Measurements from ENCODE around the gene MERTK. TPM values are rescaled to one million over a fixed set of nuclear protein-coding genes. Genes with fewer than 3 reads are reported as not detected.

The MERTK gene
- polyA plus RNA-seq, 1 of the 3 experiments (the other 2 are of a cell fraction), result 9.6 TPM

GRCh38 chr2:112034924-112035323, 136.5 kb downstream of the MERTK start:
- Histone ChIP-seq H4K20me1 (ENCODE audit: insufficient read depth) (no peaks in the 10 kb centered on the region; the same call in 1 of the 2 replicates), H3F3A (replicated peaks; ENCODE audit: insufficient read depth) (peaks cover 23% of the 10 kb centered on the region), H3K4me1 (ENCODE audit: control insufficient read depth in 1 of 2, insufficient read depth in 2 of 2, low read depth in 1 of 2, low read length in 1 of 2) (peaks cover 7 to 11% of the 10 kb centered on the region in 2 experiments; a peak in 3 of 4 replicates), H3K9me3 (no peaks in the 10 kb centered on the region), H3K9me2 (no peaks in the 10 kb centered on the region), H3K36me3 (replicated peaks in 1 of 2; ENCODE audit: control insufficient read depth in 1 of 2, insufficient read depth in 2 of 2, low read length in 1 of 2) (no peaks in the 10 kb centered on the region), H3K27me3 (ENCODE audit: insufficient read depth) (no peaks in the 10 kb centered on the region), H3K4me3 (ENCODE audit: low read depth in 2 of 2, low read length in 1 of 2) (no peak overlapping the region), H3K4me2 (no peak overlapping the region), H3K79me2 (ENCODE audit: insufficient read depth) (no peaks in the 10 kb centered on the region), H3K9ac (no peak overlapping the region), H3K27ac (ENCODE audit: low read depth in 2 of 2, low read length in 1 of 2) (no peak overlapping the region), H2AFZ (ENCODE audit: low read depth) (no peak overlapping the region)
- ChIA-PET CTCF (interaction anchor here (1.5 kb wide), 1 partner anchor 15 kb away, joined by 3 read pairs; no protein-coding TSS in a partner anchor), POLR2A (interaction anchor here (0.5 kb wide), 1 partner anchor 35 kb away, joined by 4 read pairs; no protein-coding TSS in a partner anchor)
- TF ChIP-seq PBX3 (IDR thresholded peaks at IDR 0.05), result no peak
- TF ChIP-seq JUND (IDR thresholded peaks at IDR 0.05), result no peak
- TF ChIP-seq USF1 (IDR thresholded peaks at IDR 0.05; ENCODE audit: borderline replicate concordance, low read depth), result no peak
- no peak for TF ChIP-seq SMC3 (IDR thresholded peaks at IDR 0.05; ENCODE audit: low read depth, low read length)
- TF ChIP-seq POLR2AphosphoS5 (IDR thresholded peaks at IDR 0.05; ENCODE audit: low read depth, low read length), result no peak
- TF ChIP-seq MXI1 (IDR thresholded peaks at IDR 0.05; ENCODE audit: low read depth, low read length), result no peak
- no peak for TF ChIP-seq TAF1 (IDR thresholded peaks at IDR 0.05; ENCODE audit: borderline replicate concordance, low read depth, low read length)
- no peak for TF ChIP-seq IRF3 (IDR thresholded peaks at IDR 0.05; ENCODE audit: low read depth, low read length)
- no peak for TF ChIP-seq SIN3A (IDR thresholded peaks at IDR 0.05; ENCODE audit: borderline replicate concordance, low read depth, low read length)
- TF ChIP-seq TCF12 (IDR thresholded peaks at IDR 0.05), result no peak
- no peak for TF ChIP-seq RCOR1 (IDR thresholded peaks at IDR 0.05; ENCODE audit: low read length)
- no peak for TF ChIP-seq GATA2 (CRISPR knock-in tag; IDR thresholded peaks at IDR 0.05)
- TF ChIP-seq CHD2 (IDR thresholded peaks at IDR 0.05; ENCODE audit: low read length, partially characterized antibody), result no peak
- no peak for TF ChIP-seq ELF1 (IDR thresholded peaks at IDR 0.05)
- no peak for TF ChIP-seq TEAD4 (IDR thresholded peaks at IDR 0.05; ENCODE audit: borderline replicate concordance, insufficient read depth)
- TF ChIP-seq RXRA (IDR thresholded peaks at IDR 0.05; ENCODE audit: borderline replicate concordance, low read depth), result no peak
- no peak for TF ChIP-seq ZBTB33 (IDR thresholded peaks at IDR 0.05; ENCODE audit: borderline replicate concordance, low read depth)
- no peak for TF ChIP-seq EZH2phosphoT487 (IDR thresholded peaks at IDR 0.05; ENCODE audit: borderline replicate concordance, low read depth)
- no peak for DNase-seq
- 84% methylated on average over 3 of the region's 3 CpGs for WGBS (ENCODE audit: low lambda C conversion rate)

Measured in SK-N-SH (cell line).